ENCODE measurements around the gene DR1.

Gene DR1

GRCh38 chr1:93394514-93394913, 48.8 kb downstream of the DR1 start:
- DNase-seq: peak; percentile 42

DNA sequence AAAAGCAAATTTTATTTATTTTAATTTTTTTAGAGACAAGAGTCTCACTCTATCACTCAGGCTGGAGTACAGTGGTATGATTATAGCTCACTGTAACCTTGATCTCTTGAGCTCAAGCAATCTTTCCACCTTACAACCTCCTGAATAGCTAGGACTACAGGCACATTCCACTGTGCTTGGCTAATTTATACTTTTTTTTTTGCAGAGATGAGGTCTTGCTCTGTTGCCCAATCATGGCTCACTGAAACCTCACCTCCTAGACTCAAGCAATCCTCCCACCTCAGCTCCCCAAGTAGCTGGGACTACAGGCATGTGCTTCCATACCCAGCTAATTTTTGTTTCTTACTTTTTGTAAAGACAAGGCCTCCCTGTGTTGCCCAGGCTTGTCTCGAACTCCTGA, 49.5 kb downstream of the DR1 start:
- peak; percentile 23 for DNase-seq

- DNase-seq: no peak
Measured at GRCh38 chr1:93399781-93400180, 54.1 kb downstream of the DR1 start.

DNA sequence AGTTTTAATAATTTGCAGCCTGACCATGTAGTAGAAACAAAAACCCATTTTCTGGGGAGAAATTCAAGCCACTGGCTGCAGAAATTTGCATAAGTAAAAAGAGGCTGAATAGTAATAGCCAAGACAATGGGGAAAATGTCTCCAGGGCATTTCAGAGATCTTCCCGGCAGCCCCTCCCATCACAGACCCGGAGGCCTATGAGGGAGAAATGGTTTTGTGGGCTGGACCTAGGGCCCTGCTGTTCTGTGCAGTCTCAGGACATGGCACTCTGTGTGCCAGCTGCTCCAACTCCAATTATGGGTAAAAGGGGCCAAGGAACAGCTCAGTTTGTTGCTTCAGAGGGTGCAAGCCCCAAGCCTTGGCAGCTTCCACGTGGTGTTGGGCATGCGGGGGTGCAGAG, 62.5 kb downstream of the DR1 start:
- no peak for DNase-seq

DNA sequence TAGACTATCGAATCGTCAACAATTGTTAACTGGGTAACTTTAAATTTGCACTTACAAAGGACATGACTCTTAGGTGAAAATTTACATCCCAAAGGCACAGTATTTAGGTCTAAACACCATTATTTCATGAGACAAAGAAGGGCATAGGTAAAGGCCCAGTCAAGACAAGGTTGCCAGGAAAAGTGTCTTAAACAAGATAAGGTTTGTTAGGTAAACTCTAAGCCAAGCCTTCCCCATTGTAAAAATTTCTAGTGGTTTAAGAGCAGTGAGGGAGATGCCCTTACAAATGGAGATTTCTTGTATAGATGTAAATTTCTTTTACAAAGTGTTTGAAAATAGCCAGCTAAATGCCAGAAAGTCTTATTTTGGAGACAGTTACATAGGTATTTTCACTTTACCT, 65.3 kb downstream of the DR1 start:
- DNase-seq: no peak

DNA sequence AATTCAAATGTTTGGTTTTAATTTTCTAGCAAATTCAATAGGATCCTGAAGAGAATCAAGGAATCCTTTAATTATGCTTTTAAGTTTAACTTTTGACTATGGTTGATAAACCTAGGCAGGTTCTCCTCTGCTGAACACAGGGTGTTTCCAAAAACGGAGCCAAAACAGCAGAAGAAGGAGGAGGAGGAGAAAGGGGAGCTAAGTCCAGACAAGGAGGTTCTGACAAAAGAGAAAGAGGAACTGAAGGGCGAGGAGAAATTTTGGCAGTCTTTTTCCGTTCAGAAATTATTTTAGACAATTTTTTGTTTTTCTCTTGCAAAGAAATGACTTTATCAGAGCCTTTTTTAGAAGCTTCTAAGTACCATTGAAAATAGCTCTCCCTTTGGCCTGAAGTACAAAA, 69.0 kb downstream of the DR1 start:
- no peak for DNase-seq

DNA sequence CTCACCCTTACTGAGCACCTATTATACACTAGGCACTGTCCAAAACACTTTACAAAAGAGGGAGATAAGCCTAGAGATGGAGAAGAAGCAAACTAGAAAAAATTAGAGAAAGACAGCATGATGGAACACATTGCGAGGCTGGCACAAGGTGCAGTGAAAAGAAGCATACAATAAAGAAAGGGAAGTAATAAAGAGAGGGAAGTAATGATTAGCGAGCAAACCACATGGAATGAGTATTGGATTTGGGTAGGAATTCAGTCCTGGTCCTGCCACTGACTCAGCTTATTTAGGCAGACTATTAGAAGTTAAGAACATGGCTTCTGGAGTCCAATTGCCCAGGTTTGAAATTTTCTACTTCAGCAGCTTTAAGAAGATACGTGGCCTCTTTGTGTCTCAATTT, 69.6 kb downstream of the DR1 start:
- no peak for DNase-seq

DNA sequence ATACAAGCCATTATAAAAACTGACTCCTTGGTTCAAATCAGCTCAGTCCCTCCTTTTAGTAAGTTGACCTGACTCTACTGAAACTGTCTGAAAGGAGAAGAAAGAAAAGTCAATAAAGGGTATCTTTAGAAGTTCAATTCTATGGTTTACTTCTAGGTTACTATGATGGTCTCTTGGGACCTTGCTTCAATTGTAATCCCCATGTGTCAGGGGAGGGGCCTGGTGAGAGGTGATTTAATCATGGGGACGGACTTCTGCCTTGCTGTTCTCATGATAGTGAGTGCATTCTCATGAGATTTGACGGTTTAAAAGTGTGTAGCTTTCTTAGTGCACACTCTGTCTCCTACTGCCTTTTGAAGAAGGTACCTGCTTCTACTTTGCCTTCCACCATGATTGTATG, 70.5 kb downstream of the DR1 start:
- DNase-seq: no peak

Measured in fibroblast of skin of abdomen (primary cell).